ENCODE results near the gene TIAM2.

Gene TIAM2

GRCh38 chr6:155240905-155241600, 245.9 kb downstream of the TIAM2 start:
- DNase-seq = no peak

- no peak for DNase-seq
These were observed 246.9 kb downstream of the TIAM2 start for GRCh38 chr6:155241966-155242365.

GRCh38 chr6:155244434-155244833, 249.3 kb downstream of the TIAM2 start:
- no peak for DNase-seq

- DNase-seq = no peak
These were observed 250.1 kb downstream of the TIAM2 start for GRCh38 chr6:155245193-155245592.

GRCh38 chr6:155245831-155246230, 250.7 kb downstream of the TIAM2 start:
- DNase-seq = no peak

- no peak for DNase-seq
These were observed 251.7 kb downstream of the TIAM2 start for GRCh38 chr6:155246825-155247224.

- DNase-seq = no peak
These were observed 252.5 kb downstream of the TIAM2 start for GRCh38 chr6:155247618-155248007.

GRCh38 chr6:155248008-155249001, 253.2 kb downstream of the TIAM2 start:
- DNase-seq = no peak

DNA sequence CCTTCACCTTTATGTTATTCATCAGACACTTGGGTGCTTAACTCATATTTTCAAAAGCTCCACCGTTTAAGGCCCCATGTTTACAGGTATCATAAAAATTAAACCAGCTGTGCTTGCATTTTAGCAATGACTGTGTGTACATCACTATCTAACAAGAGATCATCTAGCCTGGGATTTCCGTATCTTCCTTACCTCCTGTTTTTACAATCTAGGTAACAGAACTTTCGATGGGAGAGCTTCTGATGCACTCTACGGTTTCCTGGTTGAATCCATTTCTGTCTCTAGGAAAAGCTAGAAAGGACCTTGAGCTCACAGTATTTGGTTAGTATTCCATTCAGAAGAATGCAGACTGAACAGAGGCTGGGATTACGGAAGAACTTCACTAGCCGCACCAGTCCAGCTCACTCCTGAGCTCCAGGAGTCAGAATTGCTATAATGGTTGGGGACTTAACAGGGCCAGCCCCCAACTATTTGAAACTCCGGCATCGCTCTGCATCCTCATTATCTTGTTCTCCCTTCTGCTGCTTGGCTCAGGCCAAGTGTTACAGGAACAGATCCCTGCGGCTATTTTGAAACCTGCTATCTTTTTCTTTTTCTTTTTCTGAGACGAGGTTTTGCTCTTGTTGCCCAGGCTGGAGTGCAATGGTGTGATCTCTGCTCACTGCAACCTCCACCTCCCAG, 255.7 kb downstream of the TIAM2 start:
- DNase-seq = no peak

DNA sequence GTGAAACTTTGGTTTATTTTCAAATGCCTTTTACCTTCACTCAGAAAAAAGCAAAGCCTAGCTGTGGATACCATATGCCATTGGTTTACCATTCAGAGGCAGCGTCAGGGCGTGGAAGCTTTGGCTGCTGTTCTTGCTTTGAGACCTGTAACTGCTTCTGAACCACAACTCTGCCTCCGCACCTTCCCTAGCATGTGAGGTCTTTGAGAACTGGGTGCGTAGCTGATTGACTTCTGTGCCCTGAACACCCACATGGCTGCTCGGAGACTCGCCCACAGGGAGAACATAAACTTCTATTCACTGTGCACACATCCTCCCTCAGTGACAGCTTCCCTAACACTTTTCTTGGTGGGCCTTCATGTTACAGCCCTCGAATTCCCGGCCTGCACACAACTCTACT, 257.5 kb downstream of the TIAM2 start:
- no peak for DNase-seq

DNA sequence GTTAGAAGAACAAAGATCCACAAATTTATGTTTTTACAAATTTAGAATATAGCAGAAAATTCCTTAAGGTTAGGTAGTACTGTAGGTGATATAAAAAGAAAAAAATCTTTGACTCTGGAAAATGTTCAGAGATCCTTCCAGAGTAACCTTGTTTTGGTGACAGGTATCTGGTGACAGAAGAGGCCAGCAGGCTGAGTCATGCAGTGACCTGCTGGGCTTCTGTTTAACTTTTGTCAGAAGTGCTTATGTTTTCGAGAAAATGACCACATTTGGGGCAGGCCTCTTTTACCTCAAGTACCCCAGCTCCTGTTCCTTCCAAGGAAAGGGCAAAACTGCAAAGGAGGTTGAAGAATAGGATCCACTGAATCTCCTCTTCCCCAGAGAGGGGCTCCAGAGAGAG, 258.2 kb downstream of the TIAM2 start:
- DNase-seq = no peak

GRCh38 chr6:155254139-155254538, 259.0 kb downstream of the TIAM2 start:
- no peak for DNase-seq

- no peak for DNase-seq
These were observed 261.1 kb downstream of the TIAM2 start for GRCh38 chr6:155256122-155256795.

DNA sequence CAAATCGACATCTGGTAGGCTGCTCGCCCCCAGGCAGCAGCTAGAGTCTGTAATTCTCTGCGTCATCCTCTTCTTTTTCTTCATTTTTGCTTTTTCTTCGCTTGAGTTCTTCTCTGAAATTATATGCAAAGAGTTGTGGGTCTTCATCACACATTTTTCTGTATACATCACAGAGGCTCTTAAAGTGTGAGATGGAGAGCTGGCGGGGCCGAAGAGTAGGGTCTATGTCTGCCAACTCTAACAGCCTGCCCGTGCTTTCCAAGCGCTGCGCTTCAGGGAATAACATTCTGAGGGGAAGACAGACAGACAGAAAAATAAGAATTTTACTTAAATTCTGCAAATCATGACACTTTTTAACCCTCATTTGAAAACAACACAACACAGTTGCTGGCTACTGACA, 262.7 kb downstream of the TIAM2 start:
- no peak for DNase-seq

- DNase-seq = no peak
These were observed 264.1 kb downstream of the TIAM2 start for GRCh38 chr6:155259204-155259603.

- no peak for DNase-seq
These were observed 264.8 kb downstream of the TIAM2 start for GRCh38 chr6:155259897-155260296.

DNA sequence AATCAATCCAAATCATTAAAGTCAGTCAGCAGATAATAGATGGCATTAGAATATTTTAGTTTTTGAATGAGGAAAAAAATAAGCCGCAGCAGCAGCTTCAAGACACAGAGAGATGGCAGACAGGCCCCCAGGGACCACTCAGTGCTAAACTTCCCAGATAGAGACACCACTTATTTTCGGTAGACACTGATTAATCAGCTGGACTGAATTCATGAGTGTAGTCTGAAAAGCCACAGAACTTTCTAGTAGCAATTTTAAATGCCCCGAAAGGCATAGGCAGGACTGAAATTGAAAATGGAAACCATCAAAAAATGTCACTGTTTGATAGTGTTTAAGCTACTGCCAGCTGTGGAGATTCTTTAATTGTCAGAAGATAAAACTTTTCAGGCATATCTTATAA, 265.6 kb downstream of the TIAM2 start:
- no peak for DNase-seq

DNA sequence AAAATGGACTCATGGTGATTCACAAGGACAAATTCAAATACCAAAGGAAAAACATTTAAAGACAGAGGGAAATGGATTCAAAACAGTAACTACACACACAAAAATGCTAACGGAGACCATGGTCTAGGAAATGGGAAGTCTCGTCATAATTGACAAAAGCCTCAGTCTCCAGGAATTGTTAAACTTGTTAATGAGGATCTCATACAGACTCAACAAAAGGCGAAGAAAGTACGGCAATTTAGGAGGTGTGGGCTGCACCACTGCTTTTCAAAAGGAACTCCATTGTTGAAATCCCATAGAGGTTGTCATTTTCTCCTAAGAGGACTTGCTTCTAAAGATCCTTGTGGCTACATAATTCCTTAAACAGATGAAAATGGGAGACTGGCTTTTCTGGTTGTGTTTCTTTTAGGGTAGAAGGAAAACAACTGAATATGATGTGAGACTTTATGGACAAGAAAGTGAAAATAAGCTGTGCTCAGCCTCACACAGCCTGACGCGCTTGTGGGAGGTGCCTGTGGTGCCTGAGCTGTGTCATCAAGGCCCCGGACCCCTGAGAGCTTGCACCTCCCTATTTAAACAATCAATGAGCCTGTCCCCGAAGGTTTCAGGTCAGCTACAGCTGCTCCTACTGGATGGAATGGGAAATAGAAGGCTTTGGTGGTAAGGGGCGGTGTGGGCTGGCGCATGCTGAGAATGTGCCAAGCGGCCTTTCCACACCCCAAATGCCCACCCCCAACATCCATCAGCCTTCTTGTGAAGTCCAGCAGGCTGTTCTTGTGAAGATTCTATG, 266.2 kb downstream of the TIAM2 start:
- no peak for DNase-seq

DNA sequence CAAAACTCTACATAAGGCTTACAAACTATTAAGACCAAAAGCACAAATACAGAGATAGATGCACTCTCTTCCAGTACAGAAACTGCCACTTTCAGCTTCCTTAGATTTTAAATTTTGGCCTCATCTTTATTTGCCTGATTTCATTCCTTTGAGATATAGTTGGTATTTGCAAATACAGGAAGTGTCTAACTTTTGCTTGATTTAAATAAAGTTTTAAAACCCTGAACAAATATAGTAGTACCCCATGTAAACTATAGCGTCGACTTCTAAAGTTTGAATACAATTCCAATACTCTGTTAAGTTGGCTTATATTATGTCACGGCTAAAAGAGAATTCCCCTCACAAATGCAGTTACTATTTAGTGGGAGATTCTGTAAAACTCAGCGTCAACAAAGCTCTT, 267.5 kb downstream of the TIAM2 start:
- DNase-seq = no peak

DNA sequence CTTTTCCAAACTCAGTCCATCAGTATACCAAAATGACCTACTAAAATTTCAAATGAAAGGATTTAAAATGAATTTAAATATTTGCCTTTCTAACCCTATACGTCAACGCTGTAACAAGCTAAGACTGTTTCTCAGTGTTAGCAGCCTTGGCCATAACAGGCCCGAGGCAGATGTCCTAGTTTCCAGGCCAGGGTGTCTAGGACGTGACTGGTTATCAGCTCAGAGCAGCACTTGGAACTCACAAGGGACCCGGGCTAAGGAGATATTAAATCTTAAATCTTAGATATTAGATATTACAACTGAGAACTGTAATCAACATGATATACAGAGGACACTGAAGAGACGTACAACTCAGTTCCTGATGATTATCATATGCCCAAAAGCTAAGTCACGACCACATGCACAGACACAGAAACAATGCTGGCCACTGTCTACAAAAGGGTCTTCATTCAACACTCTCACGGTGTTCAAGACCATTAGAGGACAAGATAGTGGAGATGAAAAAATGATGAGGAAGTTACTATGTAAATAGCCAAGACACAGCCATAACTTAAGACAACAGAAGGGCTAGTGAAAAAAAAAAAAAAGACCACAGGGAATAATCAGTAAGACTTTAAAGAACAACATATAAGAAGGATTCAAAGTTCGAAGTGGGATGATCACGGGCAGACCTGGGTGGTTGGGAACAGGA, 268.4 kb downstream of the TIAM2 start, which contains the start of gene CLDN20:
Gene CLDN20, plus strand, starts transcription at position 641 of the 691 bp plus-strand sequence. CDS start 11,707 bp downstream, outside the sequence.
- no peak for DNase-seq

DNA sequence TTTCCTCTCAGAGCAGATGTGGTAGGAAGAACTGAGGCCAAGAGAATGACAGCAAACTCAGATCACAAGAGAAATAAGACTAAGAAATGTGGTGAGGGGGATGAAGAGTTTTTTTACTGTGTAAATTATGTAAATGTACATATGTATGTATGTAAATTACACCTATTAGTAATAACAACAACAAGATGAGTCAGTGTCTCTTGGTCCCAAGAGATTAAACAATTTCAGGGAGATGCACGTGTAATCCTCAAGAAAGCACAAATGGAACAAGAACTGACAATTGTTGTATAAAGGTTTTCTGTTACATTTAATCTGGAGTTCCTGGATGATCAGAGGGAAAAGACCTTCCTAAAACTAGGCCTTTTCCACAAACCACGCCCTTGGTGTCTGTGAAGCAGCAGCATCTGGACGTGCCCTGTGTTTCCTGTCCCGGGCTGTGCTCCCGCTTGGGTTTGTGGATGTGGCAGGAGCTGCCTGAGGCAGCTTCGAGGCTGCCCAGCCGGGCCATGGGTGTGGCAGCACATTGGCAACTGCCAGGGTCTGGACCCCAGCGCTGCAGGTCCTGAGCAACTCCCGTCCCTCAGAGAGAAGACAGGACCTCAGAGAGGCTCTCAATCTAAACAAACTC, 269.7 kb downstream of the TIAM2 start:
- no peak for DNase-seq

All from effector CD4-positive, alpha-beta T cell (primary cell).